ENCODE measurements around the gene PTCH1. TPM values are rescaled to one million over a fixed set of nuclear protein-coding genes. Genes with fewer than 3 reads are reported as not detected.

The PTCH1 gene
- total RNA-seq, 1 donor from 2014 or later, result 10.4 TPM

- no peak for ATAC-seq
- DNase-seq (ENCODE audit: missing footprints), result no peak
- intact Hi-C loops (cut with DNase I), result loop anchor here (5.0 kb wide), 2 partner anchors 43 to 78 kb away; no protein-coding TSS in a partner anchor
Observed at GRCh38 chr9:95505072-95505716, 11.6 kb downstream of the PTCH1 start.

- ATAC-seq, result peak; percentile 32
- no peak for DNase-seq (ENCODE audit: missing footprints)
- intact Hi-C loops (cut with DNase I), result no loop called here
Observed at GRCh38 chr9:95504053-95504963, 12.5 kb downstream of the PTCH1 start.

- intact Hi-C loops (cut with DNase I), result no loop called here
- DNase-seq (ENCODE audit: missing footprints) (no peak), ATAC-seq (no peak)
Observed at GRCh38 chr9:95503369-95503768, 13.4 kb downstream of the PTCH1 start.

DNA sequence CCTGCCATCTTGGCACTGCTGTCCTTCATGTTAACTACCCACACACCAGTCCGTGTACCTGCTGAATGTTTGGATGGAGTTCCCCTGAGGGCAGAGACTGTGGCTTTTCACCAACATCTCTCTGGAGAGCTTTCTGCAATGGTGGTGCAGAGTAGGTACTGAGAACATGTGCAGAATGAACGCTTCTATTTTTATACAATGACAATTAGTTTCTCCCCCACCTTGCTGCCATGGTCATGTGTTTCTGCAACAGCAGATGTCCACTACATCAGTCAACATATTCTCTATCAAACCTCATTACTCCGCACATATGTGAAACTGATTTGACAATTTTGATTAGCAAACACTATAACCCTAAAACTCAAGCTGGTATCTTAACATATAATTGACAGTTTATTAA, 14.5 kb downstream of the PTCH1 start:
- intact Hi-C loops (cut with DNase I), result no loop called here
- no peak for ATAC-seq
- no peak for DNase-seq (ENCODE audit: missing footprints)

DNA sequence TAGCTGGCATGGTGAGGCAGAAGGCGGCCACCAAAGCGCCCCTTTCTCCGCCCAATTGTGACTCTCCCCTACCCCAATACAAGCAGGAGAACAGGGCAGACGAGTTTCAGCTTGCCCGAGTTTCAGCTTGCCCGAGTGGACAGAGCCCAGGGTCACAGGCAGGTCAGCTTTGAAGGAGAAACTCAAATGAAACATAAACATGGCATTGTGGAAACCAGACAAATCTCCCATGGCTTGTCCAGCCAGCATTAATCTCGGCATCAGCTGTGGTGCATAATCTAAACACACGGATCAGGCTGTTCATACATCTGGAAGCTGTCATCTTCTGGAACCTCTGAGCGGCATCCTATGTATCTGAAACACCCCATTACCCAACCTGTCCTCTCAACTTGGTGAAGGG, 16.9 kb downstream of the PTCH1 start:
- ATAC-seq (no peak), DNase-seq (ENCODE audit: missing footprints) (no peak)
- intact Hi-C loops (cut with DNase I), result no loop called here

- no peak for ATAC-seq
- intact Hi-C loops (cut with DNase I), result no loop called here
- no peak for DNase-seq (ENCODE audit: missing footprints)
Observed at GRCh38 chr9:95499046-95499676, 17.6 kb downstream of the PTCH1 start.

- no peak for ATAC-seq
- intact Hi-C loops (cut with DNase I), result no loop called here
- no peak for DNase-seq (ENCODE audit: missing footprints)
Observed at GRCh38 chr9:95498641-95499040, 18.1 kb downstream of the PTCH1 start.

- ATAC-seq, result no peak
- intact Hi-C loops (cut with DNase I), result no loop called here
- DNase-seq (ENCODE audit: missing footprints), result no peak
Observed at GRCh38 chr9:95497772-95498171, 19.0 kb downstream of the PTCH1 start.

DNA sequence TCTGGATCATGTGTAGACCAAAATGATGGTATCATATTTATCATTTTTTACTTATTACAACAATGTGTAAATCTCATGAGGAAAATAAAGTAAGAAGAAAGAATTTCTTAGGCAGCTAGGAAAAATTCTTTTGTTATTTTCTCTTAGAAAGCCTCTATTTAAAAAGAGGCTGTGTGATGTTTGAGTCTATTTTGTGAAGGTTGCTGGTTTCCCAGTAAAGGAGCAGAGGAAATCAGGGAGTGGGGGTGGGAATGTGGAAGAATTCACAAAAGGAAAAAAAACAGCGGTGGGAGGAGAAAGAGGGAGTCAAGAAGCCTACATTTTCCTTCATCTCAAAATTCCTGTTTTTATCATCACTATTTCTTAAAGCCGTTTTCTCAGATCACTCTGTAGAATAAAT, 20.1 kb downstream of the PTCH1 start:
- intact Hi-C loops (cut with DNase I), result no loop called here
- ATAC-seq (no peak), DNase-seq (ENCODE audit: missing footprints) (no peak)

- intact Hi-C loops (cut with DNase I), result no loop called here
- ATAC-seq (no peak), DNase-seq (ENCODE audit: missing footprints) (no peak)
Observed at GRCh38 chr9:95495961-95496360, 20.8 kb downstream of the PTCH1 start.

GRCh38 chr9:95495529-95495928, 21.2 kb downstream of the PTCH1 start:
- intact Hi-C loops (cut with DNase I), result no loop called here
- DNase-seq (ENCODE audit: missing footprints) (no peak), ATAC-seq (no peak)

DNA sequence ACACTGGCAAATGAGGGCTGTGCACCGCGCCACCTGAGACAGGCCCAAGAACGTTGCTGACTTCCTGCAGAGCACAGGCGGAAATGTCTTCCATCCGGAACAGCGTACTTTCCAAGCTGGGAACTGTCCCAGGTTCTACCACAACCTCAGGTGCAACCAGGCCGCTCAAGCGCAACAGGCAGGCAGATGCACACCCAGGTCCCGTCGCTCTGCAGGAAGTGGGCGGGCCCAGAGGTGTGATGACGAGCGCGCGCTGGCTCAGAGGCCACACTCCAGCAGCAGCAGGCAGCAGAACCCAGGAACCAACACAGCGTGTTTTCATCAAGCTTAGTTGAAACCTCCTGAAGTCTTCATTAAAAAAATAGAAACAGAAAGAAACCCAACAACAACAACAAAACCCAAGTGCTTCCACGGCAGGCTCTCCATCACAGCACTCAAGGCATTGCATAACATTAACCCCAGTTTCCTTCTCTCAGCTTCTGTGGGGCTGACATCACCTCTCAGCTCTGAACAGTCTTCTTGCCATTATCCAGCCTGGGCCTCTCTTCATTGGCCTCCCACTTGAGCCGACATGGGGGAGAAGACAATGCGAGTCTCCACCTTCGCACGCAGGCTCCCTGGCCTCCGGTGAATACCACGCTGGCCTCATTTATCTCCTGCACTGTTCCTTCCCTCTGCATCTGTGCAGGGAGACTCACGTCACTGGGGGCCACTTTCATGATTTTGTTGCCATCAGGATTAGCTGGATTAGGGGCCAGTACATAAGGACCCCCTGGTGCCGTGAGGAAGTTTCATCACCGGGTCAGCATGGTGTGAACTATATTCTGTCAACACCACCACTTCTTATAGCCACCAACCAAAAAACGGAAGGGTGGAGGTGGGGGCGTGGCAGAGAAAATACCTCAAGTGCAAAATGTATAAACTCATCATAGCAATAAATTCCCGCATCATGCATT, 22.1 kb downstream of the PTCH1 start:
- intact Hi-C loops (cut with DNase I), result no loop called here
- DNase-seq (ENCODE audit: missing footprints) (no peak), ATAC-seq (no peak)

DNA sequence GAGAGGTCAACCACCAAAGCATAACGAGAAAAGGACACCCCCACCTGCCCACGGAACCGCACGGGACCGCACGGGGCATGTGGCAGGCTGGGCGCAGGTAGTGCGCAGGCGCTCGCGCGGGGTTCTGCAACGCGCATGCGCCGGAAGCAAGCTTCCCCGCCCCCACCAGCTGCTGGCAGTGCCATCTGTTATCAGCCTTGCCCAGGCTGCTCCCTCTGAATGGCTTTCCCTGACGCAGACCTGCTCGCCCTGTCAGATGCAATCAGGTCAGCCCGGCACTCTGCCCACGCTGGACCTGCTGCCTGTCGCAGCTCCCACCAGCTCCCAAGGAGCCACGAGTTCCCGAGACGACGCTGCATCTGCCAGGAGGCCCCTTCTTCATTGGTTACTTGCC, 22.8 kb downstream of the PTCH1 start:
- ATAC-seq (no peak), DNase-seq (ENCODE audit: missing footprints) (no peak)
- intact Hi-C loops (cut with DNase I), result no loop called here

DNA sequence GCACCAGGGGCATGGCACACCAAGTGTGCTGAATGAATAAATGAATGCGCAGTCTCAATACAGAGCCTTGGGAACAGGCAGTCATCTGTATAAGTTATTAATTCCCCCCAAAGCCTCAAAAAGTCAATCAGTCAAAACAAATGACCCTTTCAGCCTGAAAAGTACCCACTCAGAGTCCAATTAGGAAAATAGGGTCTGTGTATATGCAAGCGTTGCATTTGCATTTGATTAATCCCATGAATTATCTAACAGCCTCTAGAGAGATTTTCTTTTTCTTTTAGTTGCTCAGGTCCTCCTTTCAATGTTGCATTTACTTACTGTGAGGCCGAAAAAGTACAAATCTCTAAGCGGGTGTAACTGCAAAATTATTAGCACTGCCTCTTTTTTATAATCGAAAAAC, 23.4 kb downstream of the PTCH1 start:
- intact Hi-C loops (cut with DNase I), result no loop called here
- ATAC-seq, result no peak
- DNase-seq (ENCODE audit: missing footprints), result no peak

DNA sequence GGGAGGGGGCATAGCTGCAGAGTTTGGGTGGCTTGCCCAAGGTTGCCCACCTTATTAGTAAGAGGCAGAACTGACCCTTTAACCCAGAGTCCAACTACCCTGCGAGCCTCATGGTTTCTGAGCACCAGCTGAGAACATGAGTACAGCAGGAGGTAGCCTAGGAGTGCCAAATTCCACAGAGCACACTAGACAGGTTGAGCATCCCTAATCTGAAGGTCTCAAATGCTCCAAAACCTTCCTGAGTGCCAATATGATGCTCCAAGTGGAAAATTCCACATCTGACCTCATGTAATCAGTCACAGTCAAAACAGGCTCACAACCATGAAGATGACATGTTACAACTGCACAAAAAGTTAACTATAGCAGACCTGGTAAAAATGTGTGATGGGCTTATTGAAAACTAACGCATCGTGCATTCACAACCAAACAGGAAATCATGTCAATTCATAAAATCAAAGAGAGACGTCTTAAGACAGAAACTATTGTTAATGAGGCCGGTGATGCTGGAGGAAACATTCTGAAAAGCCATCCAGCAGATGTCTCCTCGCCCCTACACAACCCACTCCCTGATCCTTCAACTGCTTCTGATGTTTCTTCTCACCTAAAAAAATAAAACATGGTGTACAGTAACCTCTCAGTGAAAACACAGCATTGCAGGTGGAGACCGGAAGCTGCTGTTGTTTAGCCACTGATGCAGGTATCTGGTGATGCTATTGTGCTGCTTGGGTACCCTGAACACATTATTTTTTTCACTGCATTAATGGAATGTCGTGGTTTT, 25.0 kb downstream of the PTCH1 start:
- intact Hi-C loops (cut with DNase I), result no loop called here
- DNase-seq (ENCODE audit: missing footprints) (no peak), ATAC-seq (no peak)

DNA sequence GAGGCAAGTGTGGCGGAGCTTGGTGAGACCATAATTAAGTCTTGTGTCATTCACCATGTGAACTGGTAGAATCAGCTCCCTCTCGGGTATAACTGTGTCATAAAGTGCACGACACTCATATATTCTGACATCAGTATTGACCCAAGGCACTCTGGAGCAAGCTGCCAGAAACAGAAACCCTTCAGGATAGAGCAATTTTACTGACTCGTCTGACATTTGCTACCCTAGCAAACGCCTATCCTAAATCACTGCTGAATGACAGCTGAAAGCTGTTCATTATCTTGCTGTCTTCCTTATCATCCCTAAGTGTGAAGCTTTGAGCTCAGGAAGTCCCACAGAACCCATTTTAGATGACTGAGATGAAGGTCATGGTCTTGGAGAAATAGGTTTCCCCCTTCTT, 27.8 kb downstream of the PTCH1 start:
- ATAC-seq (no peak), DNase-seq (ENCODE audit: missing footprints) (no peak)
- intact Hi-C loops (cut with DNase I), result no loop called here

DNA sequence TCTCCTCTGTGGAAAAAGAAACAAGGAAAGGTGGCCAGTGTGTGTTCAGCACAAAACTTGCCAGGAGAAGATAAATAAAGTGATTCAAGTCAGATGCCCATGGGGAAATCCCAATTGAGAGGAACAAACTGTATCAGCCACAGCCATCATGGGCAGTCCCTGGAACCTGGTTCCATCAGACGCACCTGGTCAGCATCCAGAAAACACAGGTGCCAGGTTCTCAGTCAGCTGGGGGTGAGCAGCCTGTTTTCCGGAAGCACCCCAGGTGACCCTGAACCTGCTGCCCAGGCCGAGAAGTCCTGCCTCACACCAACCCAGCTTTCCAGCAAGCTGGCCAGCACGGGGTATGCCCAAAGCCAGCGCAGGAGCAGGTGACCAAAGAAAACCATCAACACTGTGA, 30.5 kb downstream of the PTCH1 start:
- DNase-seq (ENCODE audit: missing footprints) (no peak), ATAC-seq (no peak)
- intact Hi-C loops (cut with DNase I), result no loop called here

DNA sequence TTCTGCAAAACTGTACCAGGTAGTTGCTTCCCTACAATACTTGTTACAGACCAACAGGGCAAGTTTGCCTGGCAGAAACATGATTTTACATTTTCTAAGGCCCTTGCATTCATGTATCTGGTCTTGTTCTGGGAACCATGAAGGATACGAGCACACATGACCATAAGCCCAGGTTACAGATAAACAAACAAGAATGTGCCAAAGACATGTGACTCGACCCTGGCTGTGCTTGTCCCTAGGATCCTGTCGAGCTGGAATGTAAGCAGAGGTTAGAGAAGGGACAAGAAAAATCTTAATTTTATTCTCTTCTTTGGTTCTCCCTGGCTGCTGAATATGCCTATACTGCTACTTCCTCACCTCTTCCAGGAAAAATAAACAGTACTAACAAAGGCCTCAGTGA, 32.5 kb downstream of the PTCH1 start:
- peak; percentile 74 for ATAC-seq
- intact Hi-C loops (cut with DNase I), result no loop called here

More for the DNA sequence above, 32.5 kb downstream of the PTCH1 start:
- no peak for DNase-seq (ENCODE audit: missing footprints)
